ENCODE measurements around the gene TXNDC5. TPM values are rescaled to one million over a fixed set of nuclear protein-coding genes. Genes with fewer than 3 reads are reported as not detected.

TXNDC5 gene
- total and polyA plus RNA-seq, 2 of the 13 experiments (the other 11 are each of a cell fraction or from before 2014, with no cell fraction given), result 287 to 578 TPM

DNA sequence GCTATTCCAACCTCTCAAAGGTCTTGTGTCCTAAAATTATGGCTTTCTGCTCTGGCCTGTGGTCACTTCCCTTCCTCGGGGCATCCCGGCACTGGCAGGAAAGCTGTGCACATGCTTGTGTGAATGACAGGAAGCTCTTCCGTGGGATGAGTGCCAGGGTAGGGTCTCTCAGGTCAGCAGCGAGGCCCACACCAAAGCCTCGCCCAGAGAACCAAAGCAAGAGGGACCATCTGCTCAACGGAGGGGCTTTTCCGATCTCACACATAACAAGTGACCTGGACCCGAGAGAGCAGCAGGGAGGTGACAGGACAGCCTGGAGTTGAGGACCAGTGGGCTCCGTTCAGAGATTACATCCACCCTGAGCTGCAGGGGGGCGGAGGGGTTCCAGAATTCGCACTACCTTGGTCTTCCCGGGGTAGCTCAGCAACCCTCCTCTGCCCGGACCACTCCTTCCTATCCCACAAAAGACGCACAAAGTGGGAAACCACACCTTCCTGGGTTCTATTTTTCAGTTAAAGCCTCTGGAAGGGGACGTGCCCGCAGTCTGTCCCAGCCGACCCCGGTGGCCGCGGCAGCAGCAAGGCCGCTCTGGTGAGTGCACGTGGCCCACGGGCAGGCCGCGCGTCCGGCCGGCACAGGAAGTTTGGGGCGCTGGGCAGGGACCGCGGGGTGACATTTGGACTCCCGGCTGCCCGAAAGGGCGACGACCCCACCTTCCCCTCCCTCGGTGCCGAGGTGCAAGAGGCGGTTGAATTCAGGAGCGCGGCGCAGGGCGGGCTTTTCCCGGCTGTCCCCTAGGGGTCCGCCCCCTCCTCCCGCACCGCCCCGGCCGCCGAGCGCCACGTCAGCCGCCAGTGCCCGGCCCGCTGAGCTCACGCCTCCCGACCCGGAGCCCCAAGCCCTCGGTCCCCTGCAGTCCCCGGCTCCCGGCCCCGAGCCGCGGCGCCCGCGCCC, 988 bp downstream of the TXNDC5 start (continued):
- TF ChIP-seq, protein P1, sequence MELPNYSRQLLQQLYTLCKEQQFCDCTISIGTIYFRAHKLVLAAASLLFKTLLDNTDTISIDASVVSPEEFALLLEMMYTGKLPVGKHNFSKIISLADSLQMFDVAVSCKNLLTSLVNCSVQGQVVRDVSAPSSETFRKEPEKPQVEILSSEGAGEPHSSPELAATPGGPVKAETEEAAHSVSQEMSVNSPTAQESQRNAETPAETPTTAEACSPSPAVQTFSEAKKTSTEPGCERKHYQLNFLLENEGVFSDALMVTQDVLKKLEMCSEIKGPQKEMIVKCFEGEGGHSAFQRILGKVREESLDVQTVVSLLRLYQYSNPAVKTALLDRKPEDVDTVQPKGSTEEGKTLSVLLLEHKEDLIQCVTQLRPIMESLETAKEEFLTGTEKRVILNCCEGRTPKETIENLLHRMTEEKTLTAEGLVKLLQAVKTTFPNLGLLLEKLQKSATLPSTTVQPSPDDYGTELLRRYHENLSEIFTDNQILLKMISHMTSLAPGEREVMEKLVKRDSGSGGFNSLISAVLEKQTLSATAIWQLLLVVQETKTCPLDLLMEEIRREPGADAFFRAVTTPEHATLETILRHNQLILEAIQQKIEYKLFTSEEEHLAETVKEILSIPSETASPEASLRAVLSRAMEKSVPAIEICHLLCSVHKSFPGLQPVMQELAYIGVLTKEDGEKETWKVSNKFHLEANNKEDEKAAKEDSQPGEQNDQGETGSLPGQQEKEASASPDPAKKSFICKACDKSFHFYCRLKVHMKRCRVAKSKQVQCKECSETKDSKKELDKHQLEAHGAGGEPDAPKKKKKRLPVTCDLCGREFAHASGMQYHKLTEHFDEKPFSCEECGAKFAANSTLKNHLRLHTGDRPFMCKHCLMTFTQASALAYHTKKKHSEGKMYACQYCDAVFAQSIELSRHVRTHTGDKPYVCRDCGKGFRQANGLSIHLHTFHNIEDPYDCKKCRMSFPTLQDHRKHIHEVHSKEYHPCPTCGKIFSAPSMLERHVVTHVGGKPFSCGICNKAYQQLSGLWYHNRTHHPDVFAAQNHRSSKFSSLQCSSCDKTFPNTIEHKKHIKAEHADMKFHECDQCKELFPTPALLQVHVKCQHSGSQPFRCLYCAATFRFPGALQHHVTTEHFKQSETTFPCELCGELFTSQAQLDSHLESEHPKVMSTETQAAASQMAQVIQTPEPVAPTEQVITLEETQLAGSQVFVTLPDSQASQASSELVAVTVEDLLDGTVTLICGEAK (IDR thresholded peaks at IDR 0.05), result no peak
- TF ChIP-seq, protein P1 (CRISPR knock-in tag; IDR thresholded peaks at IDR 0.05), result peak; percentile 87
- TF ChIP-seq ZNF556 (CRISPR knock-in tag; IDR thresholded peaks at IDR 0.05; ENCODE audit: borderline replicate concordance) (peak; percentile 83), HOXD1 (CRISPR knock-in tag; IDR thresholded peaks at IDR 0.05) (peak; percentile 48; the same call in 1 of the 2 replicates), ZNF446 (CRISPR knock-in tag; IDR thresholded peaks at IDR 0.05) (peak; percentile 71; the same call in 1 of the 2 replicates), ZBTB20 (CRISPR knock-in tag; IDR thresholded peaks at IDR 0.05; ENCODE audit: borderline replicate concordance, low read depth) (no peak; the same call in 1 of the 2 replicates), SP5 (CRISPR knock-in tag; IDR thresholded peaks at IDR 0.05; ENCODE audit: borderline replicate concordance, low read depth) (peak; percentile 74), GZF1 (CRISPR knock-in tag; IDR thresholded peaks at IDR 0.05) (peak; percentile 89), POGZ (CRISPR knock-in tag; IDR thresholded peaks at IDR 0.05) (peak; percentile 66), ZNF329 (CRISPR knock-in tag; IDR thresholded peaks at IDR 0.05; ENCODE audit: low read depth) (no peak; the same call in 1 of the 2 replicates), GABPA (IDR thresholded peaks at IDR 0.05; ENCODE audit: low read depth, low read length) (peak; percentile 70), GABPA (CRISPR knock-in tag; IDR thresholded peaks at IDR 0.05; ENCODE audit: low read depth) (peak; percentile 16), PRPF4 (IDR thresholded peaks at IDR 0.05; ENCODE audit: low read depth, low read length, poor library complexity, severe bottlenecking) (no peak), ZNF549 (CRISPR knock-in tag; IDR thresholded peaks at IDR 0.05) (no peak), NCOR1 (IDR thresholded peaks at IDR 0.05; ENCODE audit: borderline replicate concordance, low read length) (no peak; the same call in 1 of the 2 replicates)
- TF ChIP-seq, protein P2, sequence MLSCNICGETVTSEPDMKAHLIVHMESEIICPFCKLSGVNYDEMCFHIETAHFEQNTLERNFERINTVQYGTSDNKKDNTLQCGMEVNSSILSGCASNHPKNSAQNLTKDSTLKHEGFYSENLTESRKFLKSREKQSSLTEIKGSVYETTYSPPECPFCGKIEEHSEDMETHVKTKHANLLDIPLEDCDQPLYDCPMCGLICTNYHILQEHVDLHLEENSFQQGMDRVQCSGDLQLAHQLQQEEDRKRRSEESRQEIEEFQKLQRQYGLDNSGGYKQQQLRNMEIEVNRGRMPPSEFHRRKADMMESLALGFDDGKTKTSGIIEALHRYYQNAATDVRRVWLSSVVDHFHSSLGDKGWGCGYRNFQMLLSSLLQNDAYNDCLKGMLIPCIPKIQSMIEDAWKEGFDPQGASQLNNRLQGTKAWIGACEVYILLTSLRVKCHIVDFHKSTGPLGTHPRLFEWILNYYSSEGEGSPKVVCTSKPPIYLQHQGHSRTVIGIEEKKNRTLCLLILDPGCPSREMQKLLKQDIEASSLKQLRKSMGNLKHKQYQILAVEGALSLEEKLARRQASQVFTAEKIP (CRISPR knock-in tag; IDR thresholded peaks at IDR 0.05; ENCODE audit: borderline replicate concordance), result no peak

Measured in HepG2 (cell line).